ENCODE data around the gene TYRO3. TPM values are rescaled to one million over a fixed set of nuclear protein-coding genes. Genes with fewer than 3 reads are reported as not detected.

Gene TYRO3
- total RNA-seq, 2 donors from 2014 or later: 5.2 to 99.6 TPM

GRCh38 chr15:41594801-41595746 lies 36.1 kb downstream of the TYRO3 start:
- no peaks in the 10 kb centered on the region for H3K4me1 ChIP-seq (replicated peaks)
- no peak for DNase-seq (ENCODE audit: low spot score)

GRCh38 chr15:41596972-41597371 lies 38.0 kb downstream of the TYRO3 start:
- Histone ChIP-seq H3K36me3 (no peaks in the 10 kb centered on the region), H3K27me3 (replicated peaks; ENCODE audit: insufficient read depth) (no peaks in the 10 kb centered on the region), H3K9me3 (no peaks in the 10 kb centered on the region), H3K4me1 (replicated peaks) (no peaks in the 10 kb centered on the region), H3K27ac (no peak overlapping the region), H3K4me3 (no peak overlapping the region)
- DNase-seq (ENCODE audit: low spot score): no peak
- intact Hi-C loops (cut with DNase I): no loop called here
- TF ChIP-seq POLR2AphosphoS5 (IDR thresholded peaks at IDR 0.05) (no peak), POLR2A (IDR thresholded peaks at IDR 0.05) (no peak), CTCF (IDR thresholded peaks at IDR 0.05) (no peak)
- 79% methylated on average over 4 of the region's 4 CpGs for WGBS

More at GRCh38 chr15:41594801-41595746, 36.1 kb downstream of the TYRO3 start:
- Histone ChIP-seq H3K9me3 (no peaks in the 10 kb centered on the region), H3K27me3 (replicated peaks; ENCODE audit: insufficient read depth) (no peaks in the 10 kb centered on the region), H3K27ac (no peak overlapping the region), H3K36me3 (no peaks in the 10 kb centered on the region), H3K4me3 (no peak overlapping the region)
- 79% methylated on average over 10 of the region's 10 CpGs for WGBS
- TF ChIP-seq CTCF (IDR thresholded peaks at IDR 0.05) (no peak), POLR2AphosphoS5 (IDR thresholded peaks at IDR 0.05) (no peak), POLR2A (IDR thresholded peaks at IDR 0.05) (no peak)
- intact Hi-C loops (cut with DNase I): no loop called here

- intact Hi-C loops (cut with DNase I): no loop called here
- no peak for DNase-seq (ENCODE audit: low spot score)
- Histone ChIP-seq H3K4me3 (no peak overlapping the region), H3K27me3 (replicated peaks; ENCODE audit: insufficient read depth) (no peaks in the 10 kb centered on the region), H3K9me3 (no peaks in the 10 kb centered on the region), H3K27ac (no peak overlapping the region), H3K36me3 (no peaks in the 10 kb centered on the region), H3K4me1 (replicated peaks) (no peaks in the 10 kb centered on the region)
- TF ChIP-seq CTCF (IDR thresholded peaks at IDR 0.05): no peak
- TF ChIP-seq POLR2A (IDR thresholded peaks at IDR 0.05): no peak
- no peak for TF ChIP-seq POLR2AphosphoS5 (IDR thresholded peaks at IDR 0.05)
- 93% methylated on average over 5 of the region's 5 CpGs for WGBS
Measured at GRCh38 chr15:41597787-41598186, 38.8 kb downstream of the TYRO3 start.

GRCh38 chr15:41599061-41599460 lies 40.0 kb downstream of the TYRO3 start:
- DNase-seq (ENCODE audit: low spot score): no peak
- no peaks in the 10 kb centered on the region for H3K27me3 ChIP-seq (replicated peaks; ENCODE audit: insufficient read depth)
- WGBS: 63% methylated on average over 1 of the region's 1 CpG
- H3K4me1 ChIP-seq (replicated peaks): no peaks in the 10 kb centered on the region
- H3K4me3 ChIP-seq: no peak overlapping the region
- intact Hi-C loops (cut with DNase I): no loop called here
- no peaks in the 10 kb centered on the region for H3K9me3 ChIP-seq
- no peak overlapping the region for H3K27ac ChIP-seq
- TF ChIP-seq CTCF (IDR thresholded peaks at IDR 0.05) (no peak), POLR2AphosphoS5 (IDR thresholded peaks at IDR 0.05) (no peak), POLR2A (IDR thresholded peaks at IDR 0.05) (no peak)
- no peaks in the 10 kb centered on the region for H3K36me3 ChIP-seq
